IMR-90 (cell line): ENCODE data around the gene TMIGD1. TPM values are rescaled to one million over a fixed set of nuclear protein-coding genes. Genes with fewer than 3 reads are reported as not detected.

Experiments used
- ATAC-seq: fragments of 200-7000 bp; cut with Tn5 transposase; 2 replicates; pipeline ENCODE4 v1.9.1; 2020; ENCODE audit warnings: low read depth, mild to moderate bottlenecking, moderate library complexity
- BruUV-seq: library from RNA; stranded (reverse); fragments of 400-500 nt; replicated peaks from 2 replicates; lab custom pipeline; 2021; lab: Mats Ljungman, UMichigan
- CTCF ChIA-PET: fragments of 300-600 bp; formaldehyde crosslinking; extraction: SDS; loops from one replicate; lab custom pipeline; 2021; ENCODE audit warnings: antibody characterized with exemption; lab: Yijun Ruan, JAX
- POLR2A ChIA-PET: fragments of 300-600 bp; sonication (Branson Sonifier 250); formaldehyde crosslinking; loops from one replicate; lab custom pipeline; 2022; ENCODE audit warnings: antibody characterized with exemption; ENCODE audit not compliant: unreplicated experiment; lab: Charles Lee
- DNase-seq: peaks from one replicate; pipeline ENCODE4 v3.0.0; 2013
- H2AFZ ChIP-seq: replicated peaks from 2 replicates; pipeline ENCODE3; 2013; ENCODE audit warnings: low read length, mild to moderate bottlenecking; ENCODE audit not compliant: poor library complexity
- H2AK5ac ChIP-seq: 2 replicates; pipeline ENCODE4 v1.6.1; 2013; ENCODE audit warnings: low read depth, low read length, inconsistent platforms
- H2AK9ac ChIP-seq: replicated peaks from 2 replicates; pipeline ENCODE3; 2013; ENCODE audit warnings: mild to moderate bottlenecking, low read depth, low read length, moderate library complexity; ENCODE audit not compliant: poor library complexity
- H2BK120ac ChIP-seq: 2 replicates; pipeline ENCODE4 v1.6.1; 2013; ENCODE audit warnings: low read depth, low read length, inconsistent platforms
- H2BK15ac ChIP-seq: 3 replicates; pipeline ENCODE4 v1.6.1; 2013; ENCODE audit warnings: low read depth, low read length, inconsistent platforms
- H2BK20ac ChIP-seq: 2 replicates; pipeline ENCODE4 v1.6.1; 2013; ENCODE audit warnings: low read depth, mild to moderate bottlenecking, inconsistent platforms, low read length, moderate library complexity
- H2BK5ac ChIP-seq: 2 replicates; pipeline ENCODE4 v1.6.1; 2013; ENCODE audit warnings: mild to moderate bottlenecking, low read depth, low read length, inconsistent platforms; ENCODE audit not compliant: poor library complexity, severe bottlenecking
- H3K14ac ChIP-seq: replicated peaks from 2 replicates; pipeline ENCODE4 v1.6.1; 2013; ENCODE audit warnings: low read depth, low read length, inconsistent platforms
- H3K18ac ChIP-seq: 2 replicates; pipeline ENCODE4 v1.6.1; 2013; ENCODE audit warnings: low read depth, low read length, control low read depth
- H3K23ac ChIP-seq: 2 replicates; pipeline ENCODE4 v1.6.1; 2013; ENCODE audit warnings: low read depth, low read length, inconsistent platforms
- H3K27ac ChIP-seq: 2 replicates; pipeline ENCODE4 v1.5.1; 2013; ENCODE audit warnings: mild to moderate bottlenecking, control low read depth, low read length; ENCODE audit not compliant: insufficient read depth
- H3K27me3 ChIP-seq: 2 replicates; pipeline ENCODE4 v1.6.1; 2013; ENCODE audit warnings: low read length; ENCODE audit not compliant: control insufficient read depth, insufficient read depth
- H3K36me3 ChIP-seq: 2 replicates; pipeline ENCODE4 v1.6.1; 2013; ENCODE audit warnings: low read length, mixed read lengths; ENCODE audit not compliant: control insufficient read depth, insufficient read depth
- H3K4ac ChIP-seq: 2 replicates; pipeline ENCODE4 v1.6.1; 2013; ENCODE audit warnings: low read depth, low read length, inconsistent platforms
- H3K4me1 ChIP-seq: 2 replicates; pipeline ENCODE4 v1.6.1; 2013; ENCODE audit warnings: low read length, mixed read lengths; ENCODE audit not compliant: control insufficient read depth, insufficient read depth
- H3K4me2 ChIP-seq: 2 replicates; pipeline ENCODE4 v1.6.1; 2013; ENCODE audit warnings: low read depth, mild to moderate bottlenecking, control low read depth, low read length, moderate library complexity
- H3K4me3 ChIP-seq: 2 replicates; pipeline ENCODE4 v1.5.1; 2013; ENCODE audit warnings: low read depth, mild to moderate bottlenecking, control low read depth, low read length, moderate library complexity; ENCODE audit not compliant: insufficient read depth
- H3K56ac ChIP-seq: 2 replicates; pipeline ENCODE4 v1.6.1; 2013; ENCODE audit warnings: low read length, inconsistent platforms; ENCODE audit not compliant: insufficient read depth; ENCODE audit errors: extremely low read depth
- H3K79me1 ChIP-seq, 2 experiments: 2 replicates each; pipeline ENCODE4 v1.6.1; 2013; ENCODE audit warnings: low read length in 2 of 2, inconsistent platforms in 1 of 2, low read depth in 1 of 2
- H3K9ac ChIP-seq: 2 replicates; pipeline ENCODE4 v1.6.1; 2013; ENCODE audit warnings: low read depth, low read length, control low read depth
- H3K9me1 ChIP-seq: 2 replicates; pipeline ENCODE4 v1.6.1; 2013; ENCODE audit warnings: low read length, inconsistent platforms; ENCODE audit not compliant: insufficient read depth
- H3K9me3 ChIP-seq: 2 replicates; pipeline ENCODE4 v1.6.1; 2013; ENCODE audit warnings: low read length; ENCODE audit not compliant: control insufficient read depth, insufficient read depth
- H4K20me1 ChIP-seq: 2 replicates; pipeline ENCODE4 v1.6.1; 2013; ENCODE audit warnings: low read length, inconsistent platforms; ENCODE audit not compliant: insufficient read depth
- H4K5ac ChIP-seq: 2 replicates; pipeline ENCODE4 v1.6.1; 2013; ENCODE audit warnings: mild to moderate bottlenecking, low read depth, low read length, control low read depth
- H4K8ac ChIP-seq, 2 experiments: 2 replicates each; pipeline ENCODE4 v1.6.1; 2013; ENCODE audit warnings: low read depth in 2 of 2, low read length in 2 of 2, control low read depth in 1 of 2, inconsistent platforms in 1 of 2
- H4K91ac ChIP-seq: 2 replicates; pipeline ENCODE4 v1.6.1; 2013; ENCODE audit warnings: low read depth, low read length, inconsistent platforms; ENCODE audit not compliant: insufficient read depth
- BHLHE40 ChIP-seq: fragments of 150-350 bp; IDR thresholded peaks from 2 replicates; pipeline ENCODE4 v1.6.1; 2016; ENCODE audit warnings: mild to moderate bottlenecking, low read depth, low read length
- CHD1 ChIP-seq: IDR thresholded peaks from 2 replicates; pipeline ENCODE4 v1.6.1; 2012; ENCODE audit warnings: low read depth, low read length, improper control_type of control experiment
- ELK1 ChIP-seq: fragments of 150-350 bp; IDR thresholded peaks from 2 replicates; pipeline ENCODE4 v1.6.1; 2016; ENCODE audit warnings: low read depth, mild to moderate bottlenecking, low read length, moderate library complexity, borderline replicate concordance
- MAFK ChIP-seq: IDR thresholded peaks from 2 replicates; pipeline ENCODE4 v1.6.1; 2012; ENCODE audit warnings: low read depth, low read length, improper control_type of control experiment
- MAZ ChIP-seq: IDR thresholded peaks from 2 replicates; pipeline ENCODE4 v1.6.1; 2012; ENCODE audit warnings: low read depth, mild to moderate bottlenecking, low read length, improper control_type of control experiment, moderate library complexity, borderline replicate concordance
- MXI1 ChIP-seq: IDR thresholded peaks from 2 replicates; pipeline ENCODE4 v1.6.1; 2012; ENCODE audit warnings: low read depth, mild to moderate bottlenecking, low read length, moderate library complexity, borderline replicate concordance
- NFE2L2 ChIP-seq: fragments of 150-350 bp; IDR thresholded peaks from 2 replicates; pipeline ENCODE4 v1.6.1; 2016; ENCODE audit warnings: low read depth, mild to moderate bottlenecking, low read length
- POLR2A ChIP-seq: IDR thresholded peaks from 2 replicates; pipeline ENCODE4 v1.6.1; 2012; ENCODE audit warnings: mild to moderate bottlenecking, low read depth, low read length
- RCOR1 ChIP-seq: IDR thresholded peaks from 2 replicates; pipeline ENCODE4 v1.6.1; 2012; ENCODE audit warnings: mild to moderate bottlenecking, low read length, improper control_type of control experiment; ENCODE audit not compliant: insufficient replicate concordance
- RFX5 ChIP-seq: IDR thresholded peaks from 2 replicates; pipeline ENCODE4 v1.8.0; 2012; ENCODE audit warnings: low read depth, mild to moderate bottlenecking, low read length, moderate library complexity
- SMC3 ChIP-seq: fragments of 150-350 bp; IDR thresholded peaks from 2 replicates; pipeline ENCODE4 v1.6.1; 2016; ENCODE audit warnings: low read depth, mild to moderate bottlenecking, antibody characterized with exemption, low read length, moderate library complexity
- USF2 ChIP-seq: fragments of 150-350 bp; IDR thresholded peaks from 2 replicates; pipeline ENCODE4 v1.6.1; 2017; ENCODE audit warnings: mild to moderate bottlenecking, antibody characterized with exemption, low read length, low read depth
- WGBS, 2 experiments: methylation state at CpG; one replicate each; pipeline versions ENCODE4 v1.1.5 to v1.1.7; 2013; ENCODE audit warnings: missing lambda C conversion rate in 2 of 2; ENCODE audit not compliant: insufficient read length in 1 of 2; ENCODE audit errors: extremely low coverage in 2 of 2; 5-methylcytosine and 5-hydroxymethylcytosine counted together
- dilution Hi-C: fragments of 300-500 bp; cut with HindIII; formaldehyde crosslinking; loops from one replicate; pipeline ENCODE4 v1.14.3; 2018; ENCODE audit warnings: low sequenced_read_pairs; ENCODE audit not compliant: unreplicated experiment
- in situ Hi-C: fragments of 300-500 bp; cut with MboI; formaldehyde crosslinking; loops from 3 replicates; pipeline ENCODE4 v1.14.3; 2019; ENCODE audit warnings: low sequenced_read_pairs, inconsistent platforms, mixed read lengths
- intact Hi-C: fragments of 100-400 bp; cut with micrococcal nuclease; formaldehyde crosslinking; loops from 2 replicates; pipeline ENCODE4 v1.10.0; 2022
- polyA plus RNA-seq, 3 experiments: library from polyadenylated mRNA; depleted of rRNA; stranded (reverse); fragments of >200 nt; gene quantifications; 2 replicates each; pipeline ENCODE4 v1.2.3, GENCODE V29; 2012; ENCODE audit warnings: low replicate concordance in 1 of 3
- total RNA-seq: library from RNA; depleted of rRNA; stranded (reverse); fragments of >200 nt; gene quantifications from 2 replicates; pipeline ENCODE4 v1.2.3, GENCODE V29; 2012

The TMIGD1 gene
- total and polyA plus RNA-seq, 2 of the 4 experiments (the other 2 are of a cell fraction) = not detected

- no peak for TF ChIP-seq CHD1
Measured at GRCh38 chr17:30368912-30369720, 35.3 kb upstream of the TMIGD1 start (continued).

GRCh38 chr17:30366536-30366935 lies 32.7 kb upstream of the TMIGD1 start:
- H3K9me3 ChIP-seq = peaks cover 3% of the 10 kb centered on the region; the same call in 1 of the 2 replicates
- no peak overlapping the region for H3K27ac ChIP-seq
- no peak overlapping the region for H2AK5ac ChIP-seq
- BruUV-seq = no TSS peak
- H3K4ac ChIP-seq = no peak overlapping the region
- no peaks in the 10 kb centered on the region for H3K36me3 ChIP-seq
- no peak for TF ChIP-seq ELK1
- no peak for TF ChIP-seq POLR2A
- TF ChIP-seq USF2 = no peak
- TF ChIP-seq RFX5 = no peak
- no peak for TF ChIP-seq RCOR1
- TF ChIP-seq MXI1 = no peak
- no peak for TF ChIP-seq SMC3
- TF ChIP-seq MAZ = no peak
- TF ChIP-seq MAFK = no peak
- no peak for TF ChIP-seq NFE2L2
- TF ChIP-seq BHLHE40 = no peak
- H3K23ac ChIP-seq = no peak overlapping the region
- H2BK5ac ChIP-seq = no peak overlapping the region
- WGBS, 2 experiments = no CpG with 5 or more reads among the region's 3 CpGs
- intact Hi-C loops = no loop called here
- no peak overlapping the region for H3K9ac ChIP-seq
- H2AFZ ChIP-seq = no peak overlapping the region
- CTCF ChIA-PET = interaction anchor here (1.1 to 1.3 kb wide), 2 partner anchors 8 to 27 kb away, joined by 3 to 4 read pairs; no protein-coding TSS in a partner anchor
- dilution Hi-C loops = no loop called here
- no peaks in the 10 kb centered on the region for H3K27me3 ChIP-seq
- no peak overlapping the region for H2BK120ac ChIP-seq
- no peak overlapping the region for H4K8ac ChIP-seq
- H3K4me3 ChIP-seq = no peak overlapping the region
- no peak overlapping the region for H3K14ac ChIP-seq
- no peak overlapping the region for H4K91ac ChIP-seq
- 0 out of 3 replicates have a peak overlapping the region, but pooled peaks have one; percentile 2 for H2BK15ac ChIP-seq
- no peak overlapping the region for H3K56ac ChIP-seq
- H3K4me1 ChIP-seq = peaks cover 5% of the 10 kb centered on the region
- no peak for DNase-seq
- H3K79me1 ChIP-seq = no peaks in the 10 kb centered on the region
- ATAC-seq = no peak
- H2BK20ac ChIP-seq = no peak overlapping the region
- H3K18ac ChIP-seq = no peak overlapping the region
- H3K4me2 ChIP-seq = no peak overlapping the region
- POLR2A ChIA-PET = no interaction called here
- in situ Hi-C loops = no loop called here
- H4K20me1 ChIP-seq = no peaks in the 10 kb centered on the region; the same call in 1 of the 2 replicates
- H2AK9ac ChIP-seq = no peak overlapping the region
- peaks cover 6% of the 10 kb centered on the region for H3K9me1 ChIP-seq
- H4K5ac ChIP-seq = no peak overlapping the region
